GM15510 (cell line): ENCODE measurements around the gene CD4.

Experiments
- POLR2A ChIP-seq: IDR thresholded peaks from 3 replicates; pipeline ENCODE4 v1.6.1; 2011; ENCODE audit warnings: borderline replicate concordance; ENCODE audit not compliant: insufficient read length; ENCODE audit errors: extremely low read depth

CD4 gene

DNA sequence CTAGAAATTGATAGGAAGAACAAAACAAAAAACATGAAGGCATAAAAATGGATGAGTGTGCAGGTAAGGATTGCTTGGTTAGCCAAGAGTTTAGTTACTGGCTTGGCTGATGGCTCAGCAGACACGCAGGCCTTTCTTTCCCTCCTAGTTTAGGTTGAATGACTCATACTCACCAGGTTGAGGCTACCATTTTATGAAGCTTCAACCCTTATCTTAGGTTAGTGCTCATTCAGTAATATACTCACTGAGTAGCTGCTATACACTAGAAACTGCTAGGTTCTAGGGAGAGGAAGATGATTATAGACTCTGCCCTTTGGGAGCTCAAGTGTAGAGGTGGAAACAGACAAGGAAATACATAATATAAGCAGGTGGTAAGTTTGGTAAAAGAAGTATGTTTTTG lies 44.9 kb downstream of the CD4 start:
- no peak for TF ChIP-seq POLR2A

DNA sequence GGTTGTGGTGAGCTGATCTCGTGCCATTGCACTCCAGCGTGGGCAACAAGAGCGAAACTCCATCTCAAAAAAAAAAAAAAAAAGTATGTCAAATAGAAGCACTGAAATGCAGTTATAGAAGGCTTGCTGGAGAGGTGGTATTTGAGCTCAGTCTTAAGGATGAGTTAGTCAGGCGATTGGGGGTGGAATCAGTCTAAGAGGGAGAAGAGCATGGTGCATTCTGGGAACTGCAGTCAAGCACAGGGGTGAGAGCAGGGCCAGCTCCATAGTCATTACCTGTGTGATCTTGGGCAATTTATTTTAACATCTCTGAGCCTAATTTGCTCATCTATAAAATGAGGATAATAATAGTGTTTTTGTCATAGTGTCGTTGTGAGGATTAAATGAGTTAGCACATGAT lies 45.5 kb downstream of the CD4 start:
- no peak for TF ChIP-seq POLR2A

- no peak for TF ChIP-seq POLR2A
These were observed 47.5 kb downstream of the CD4 start for GRCh38 chr12:6836851-6837250.

- no peak for TF ChIP-seq POLR2A
These were observed 48.2 kb downstream of the CD4 start for GRCh38 chr12:6837370-6838060.

DNA sequence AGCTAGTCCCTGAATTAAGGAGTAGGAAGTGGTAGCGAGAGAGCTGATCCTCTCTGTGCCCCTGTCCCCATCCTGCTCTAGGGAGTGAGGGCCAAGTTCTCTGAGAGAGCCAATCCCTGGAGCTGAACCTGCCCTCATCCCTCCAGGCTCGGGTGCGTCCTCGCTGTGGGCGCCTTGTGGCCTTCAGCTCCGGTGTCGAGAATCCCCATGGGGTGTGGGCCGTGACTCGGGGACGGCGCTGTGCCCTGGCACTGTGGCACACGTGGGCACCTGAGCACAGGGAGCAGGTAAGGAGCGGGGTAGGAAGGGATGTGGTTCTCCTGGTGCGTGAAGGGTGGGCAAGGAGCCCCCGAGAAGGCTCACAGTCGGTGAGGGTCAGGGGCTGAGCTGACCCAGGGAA lies 49.5 kb downstream of the CD4 start:
- no peak for TF ChIP-seq POLR2A

GRCh38 chr12:6839482-6840201 lies 50.3 kb downstream of the CD4 start:
- no peak for TF ChIP-seq POLR2A

GRCh38 chr12:6840330-6840729 lies 51.0 kb downstream of the CD4 start:
- TF ChIP-seq POLR2A, result no peak

DNA sequence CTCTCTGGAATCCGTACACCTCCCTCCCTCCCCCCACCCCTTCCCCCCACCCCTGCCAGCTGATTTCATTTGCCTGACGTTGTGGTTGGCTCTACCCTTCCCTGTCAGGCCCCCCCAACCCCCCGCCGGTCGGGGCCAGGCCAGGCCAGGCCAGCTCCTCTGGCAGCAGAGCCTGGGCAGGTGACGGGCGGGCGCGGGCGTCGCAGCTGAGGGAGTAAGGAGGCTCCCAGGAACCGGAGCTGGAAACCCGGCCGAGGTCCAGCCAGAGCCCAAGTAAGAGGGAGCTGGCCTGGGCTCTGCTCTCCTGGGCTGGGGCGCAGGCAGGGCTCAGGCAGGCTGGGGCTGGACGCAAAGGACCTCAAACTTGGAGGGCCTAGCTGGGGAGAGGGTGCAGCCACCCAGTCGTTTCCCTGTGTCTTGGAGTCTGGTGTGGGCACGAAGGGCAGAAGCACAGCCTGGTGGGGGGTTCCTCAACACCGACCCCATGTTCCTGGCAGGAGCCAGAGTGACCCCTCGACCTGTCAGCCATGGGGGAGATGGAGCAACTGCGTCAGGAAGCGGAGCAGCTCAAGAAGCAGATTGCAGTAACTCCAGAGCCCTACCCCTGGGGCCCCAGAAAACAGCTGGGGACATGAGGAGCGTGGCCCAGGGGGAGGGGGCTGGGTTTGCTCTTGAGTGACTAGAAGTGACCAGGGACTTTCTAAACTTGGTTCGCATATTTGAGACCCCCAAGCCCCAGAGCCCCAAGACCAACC lies 51.6 kb downstream of the CD4 start, which contains the start of gene GNB3:
GNB3 (plus strand) TSS at position 165 of the 755 bp plus-strand sequence; CDS start at position 528, 363 bp downstream.
- no peak for TF ChIP-seq POLR2A

DNA sequence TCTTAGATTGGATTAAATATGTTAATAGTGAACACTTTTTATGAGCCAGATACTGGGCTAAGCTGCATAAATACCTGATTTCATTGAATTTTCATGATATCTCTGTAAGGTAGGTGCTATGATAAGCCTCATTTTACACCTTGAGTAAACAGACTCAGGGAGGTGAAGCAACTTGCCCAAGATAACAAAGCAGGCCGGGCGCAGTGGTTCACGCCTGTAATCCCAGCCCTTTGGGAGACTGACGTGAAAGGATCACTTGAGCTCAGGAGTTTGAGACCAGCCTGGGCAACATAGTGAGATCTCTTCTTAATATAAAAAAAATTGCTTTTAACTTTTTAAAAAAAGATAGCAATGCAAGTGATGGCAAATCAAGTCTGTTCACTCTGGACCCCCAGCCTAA lies 52.7 kb downstream of the CD4 start:
- no peak for TF ChIP-seq POLR2A

GRCh38 chr12:6843118-6843902 lies 54.0 kb downstream of the CD4 start:
- TF ChIP-seq POLR2A, result no peak

DNA sequence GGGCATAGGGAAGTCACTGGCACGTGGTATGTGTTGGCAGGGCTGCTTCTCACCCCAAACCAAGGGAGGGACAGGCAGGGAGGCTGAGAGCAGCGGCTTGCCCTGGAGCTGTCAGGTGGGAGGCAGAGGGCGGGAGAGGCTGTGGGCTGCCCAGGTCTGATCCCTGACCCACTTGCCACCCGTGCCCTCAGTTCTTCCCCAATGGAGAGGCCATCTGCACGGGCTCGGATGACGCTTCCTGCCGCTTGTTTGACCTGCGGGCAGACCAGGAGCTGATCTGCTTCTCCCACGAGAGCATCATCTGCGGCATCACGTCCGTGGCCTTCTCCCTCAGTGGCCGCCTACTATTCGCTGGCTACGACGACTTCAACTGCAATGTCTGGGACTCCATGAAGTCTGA lies 56.1 kb downstream of the CD4 start:
- TF ChIP-seq POLR2A, result no peak

- TF ChIP-seq POLR2A, result no peak
These were observed 57.1 kb downstream of the CD4 start for GRCh38 chr12:6846316-6846869.

- no peak for TF ChIP-seq POLR2A
These were observed 58.3 kb downstream of the CD4 start for GRCh38 chr12:6847676-6848075.

DNA sequence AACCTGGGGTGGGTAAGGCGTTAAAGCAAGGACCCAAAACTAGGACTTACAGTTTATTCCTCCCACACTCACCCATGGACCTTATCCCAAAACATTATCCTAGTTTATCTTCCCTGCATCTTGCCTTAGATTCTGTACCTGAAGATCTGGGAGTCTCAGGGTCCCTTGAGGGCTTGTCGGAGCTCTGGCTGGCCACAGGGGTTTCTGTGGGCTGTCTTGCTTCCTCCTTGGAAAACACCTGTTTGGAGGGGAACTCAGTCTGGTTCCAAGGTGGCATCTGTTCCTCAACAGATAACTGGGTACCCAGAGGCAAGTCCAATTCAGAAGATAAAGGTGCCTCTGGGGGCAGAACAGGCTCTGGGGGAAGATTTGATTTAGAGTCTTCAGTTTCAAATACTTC lies 60.1 kb downstream of the CD4 start:
- no peak for TF ChIP-seq POLR2A
